Heart left ventricle (tissue), 16 donors: Measurements from ENCODE around the gene LMF2. TPM values are rescaled to one million over a fixed set of nuclear protein-coding genes. Genes with fewer than 3 reads are reported as not detected.

ENCODE experiments used
- ATAC-seq, 4 donors: fragments of 200-7000 bp; cut with Tn5 transposase; one replicate each; pipeline ENCODE4 v1.9.1; 2020 to 2022; ENCODE audit warnings: moderate library complexity in 4 of 4, mild to moderate bottlenecking in 3 of 4, moderate number of reproducible peaks in 1 of 4
- DNase-seq, 5 donors: peaks; one replicate each; pipeline ENCODE4 v3.0.0-alpha.2; 2020
- H3K27ac ChIP-seq, 12 donors: fragments of 200-600 bp; sonication (generic) in 4 of 12; one replicate each; pipeline versions ENCODE4 v1.5.0 to v1.8.0; 2016 to 2022; ENCODE audit warnings: mild to moderate bottlenecking in 2 of 12
- H3K27me3 ChIP-seq, 9 donors: fragments of 200-600 bp; sonication (generic) in 2 of 9; one replicate each; pipeline versions ENCODE4 v1.5.1 to v1.8.0; 2016 to 2022; ENCODE audit warnings: mild to moderate bottlenecking in 3 of 9
- H3K36me3 ChIP-seq, 9 donors: fragments of 200-600 bp; sonication (generic) in 2 of 9; one replicate each; pipeline versions ENCODE4 v1.5.0 to v1.8.0; 2018 to 2022; ENCODE audit warnings: mild to moderate bottlenecking in 2 of 9
- H3K4me1 ChIP-seq, 12 donors: fragments of 200-600 bp; sonication (generic) in 4 of 12; one replicate each; pipeline versions ENCODE4 v1.5.0 to v1.8.0; 2016 to 2022; ENCODE audit warnings: mild to moderate bottlenecking in 3 of 12
- H3K4me3 ChIP-seq, 12 donors: fragments of 200-600 bp; sonication (generic) in 4 of 12; one replicate each; pipeline versions ENCODE4 v1.5.0 to v1.8.0; 2017 to 2022; ENCODE audit warnings: mild to moderate bottlenecking in 9 of 12, moderate library complexity in 4 of 12
- H3K9me3 ChIP-seq, 12 donors: fragments of 200-600 bp; sonication (generic) in 4 of 12; one replicate each; pipeline versions ENCODE4 v1.5.0 to v1.8.0; 2016 to 2022; ENCODE audit warnings: mild to moderate bottlenecking in 1 of 12
- CTCF ChIP-seq, 12 donors: fragments of 200-600 bp; sonication (generic) in 4 of 12; IDR thresholded peaks; one replicate each; pipeline versions ENCODE4 v1.5.0 to v1.8.0; 2018 to 2022; ENCODE audit warnings: antibody characterized with exemption in 12 of 12, mild to moderate bottlenecking in 5 of 12
- POLR2A ChIP-seq, 2 donors: fragments of 450-650 bp; IDR thresholded peaks; one replicate each; pipeline ENCODE4 v1.6.1; 2017; ENCODE audit warnings: antibody characterized with exemption in 2 of 2, mild to moderate bottlenecking in 2 of 2, moderate library complexity in 2 of 2
- WGBS, 4 donors: extraction: QIAGEN DNeasy Blood & Tissue Kit in 2 of 4; methylation state at CpG; one replicate each; pipeline versions ENCODE4 v1.1.5 to v1.1.7; 2013 to 2018; 5-methylcytosine and 5-hydroxymethylcytosine counted together
- intact Hi-C, 10 donors: fragments of 100-400 bp; cut with DNase I; formaldehyde crosslinking; loops; one replicate each; pipeline versions ENCODE4 v1.11.1 to v1.14.2; 2022
- polyA plus RNA-seq, 2 donors: library from polyadenylated mRNA; stranded (reverse); fragments of 200-250 nt; gene quantifications; one replicate each; pipeline ENCODE4 v1.2.3, GENCODE V29; 2013
- total RNA-seq, 9 donors: library from RNA; depleted of rRNA in 2 of 9; stranded (reverse); fragments of >200 nt in 2 of 9; fragmentation: NEBNext Ultra II Directional in 3 of 9; extraction: Animal tissue kit (Norgen Biotek cat#: 25700) in 3 of 9; gene quantifications; one replicate each; pipeline versions ENCODE4 v1.1.0 to v1.2.4, GENCODE V29; 2016 to 2023
- donor health status: ischemic (EF 13 %, LVEDD 7.1; RV severe dilation, severe dysfunction).
- donor health status: healthy with polysubstance abuse.
- donor health status: DM: no; HTN: yes; CAD: no.
- donor health status: DM: no; HTN: no; CAD: no.
- donor health status: ischemic (EF 25% LVEDD 6.9; RV normal size, moderate dysfunction).
- donor health status: ischemic (EF 25% LVEDD 5.7; RV mildly dilated, moderate dysfunction).
- donor health status: healthy.
- donor health status: DM: yes; HTN: yes; CAD: no.
- donor health status: ischemic (EF 35%, LVEDD 5.7; RV mildly dilated, moderate dysfunction).
- donor health status: nonischemic (EF 11% LVEDD 7.7; RV severe dilation, severe dysfunction).
- donor health status: DM: yes; HTN: yes; CAD: no.
- donor health status: PGD.
- donor health status: ischemic (EF 29% LVEDD 5.4; RV normal size, mild dysfunction).
- donor health status: nonischemic (EF 23%, LVEDD 6.1; RV moderate dilation, normal function).

LMF2 gene
- total and polyA plus RNA-seq, 11 donors: 20.9 to 46.5 (median 32.1) TPM

GRCh38 chr22:50477923-50478322 is 29.6 kb downstream of the LMF2 start:
- H3K27ac ChIP-seq: no peak overlapping the region
- H3K9me3 ChIP-seq: no peaks in the 10 kb centered on the region
- TF ChIP-seq POLR2A (IDR thresholded peaks at IDR 0.05) (no peak), CTCF (IDR thresholded peaks at IDR 0.05) (no peak)
- intact Hi-C loops: no loop called here
- no peaks in the 10 kb centered on the region for H3K36me3 ChIP-seq
- DNase-seq: no peak
- peaks cover 21 to 41% (median 30%) of the 10 kb centered on the region in 9 donors for H3K27me3 ChIP-seq
- peaks cover 0 to 36% (median 21%) of the 10 kb centered on the region in 12 donors for H3K4me1 ChIP-seq
- H3K4me3 ChIP-seq: no peak overlapping the region
- WGBS, 4 donors: 84 to 93% (median 90%) methylated on average over 12 of the region's 12 CpGs
- ATAC-seq: no peak

- TF ChIP-seq CTCF (IDR thresholded peaks at IDR 0.05) (no peak), POLR2A (IDR thresholded peaks at IDR 0.05) (no peak)
- Histone ChIP-seq H3K27ac (no peak overlapping the region), H3K4me1 (peaks cover 0 to 40% (median 29%) of the 10 kb centered on the region in 12 donors), H3K9me3 (no peaks in the 10 kb centered on the region), H3K4me3 (no peak overlapping the region), H3K27me3 (peaks cover 11 to 30% (median 20%) of the 10 kb centered on the region in 9 donors), H3K36me3 (no peaks in the 10 kb centered on the region)
- intact Hi-C loops: no loop called here
- 71 to 85% (median 73%) methylated on average over 7 of the region's 7 CpGs for WGBS, 4 donors
- DNase-seq (no peak), ATAC-seq (no peak)
These were observed 30.6 kb downstream of the LMF2 start for GRCh38 chr22:50476868-50477267.

- peaks cover 0 to 42% (median 39%) of the 10 kb centered on the region in 12 donors for H3K4me1 ChIP-seq
- TF ChIP-seq POLR2A (IDR thresholded peaks at IDR 0.05): no peak
- TF ChIP-seq CTCF (IDR thresholded peaks at IDR 0.05): no peak
- ATAC-seq: no peak
- 89 to 96% (median 94%) methylated on average over 6 of the region's 6 CpGs for WGBS, 4 donors
- H3K27me3 ChIP-seq: peaks cover 0 to 18% (median 9%) of the 10 kb centered on the region in 9 donors
- DNase-seq: no peak
- intact Hi-C loops: loop anchor here in 1 of 10 donors (2.0 kb wide), 1 partner anchor 31 kb away; the partner anchor contains the start of gene LMF2
- H3K9me3 ChIP-seq: no peaks in the 10 kb centered on the region
- peak overlapping the region in 3 of 12 donors; percentile 83 to 87 (median 85) for H3K27ac ChIP-seq
- no peaks in the 10 kb centered on the region for H3K36me3 ChIP-seq
- H3K4me3 ChIP-seq: peak overlapping the region in 11 of 12 donors; percentile 41 to 93 (median 87)
These were observed 31.9 kb downstream of the LMF2 start for GRCh38 chr22:50475652-50476002.

- Histone ChIP-seq H3K27me3 (peaks cover 0 to 11% (median 3%) of the 10 kb centered on the region in 9 donors), H3K4me3 (peak within 1 kb of the TSS; percentile 78 to 93 (median 87)), H3K36me3 (no peaks in the 10 kb centered on the region), H3K9me3 (no peaks in the 10 kb centered on the region), H3K4me1 (peaks cover 0 to 48% (median 45%) of the 10 kb centered on the region in 12 donors), H3K27ac (peak within 1 kb of the TSS in 11 of 12 donors; percentile 23 to 87 (median 71))
- ATAC-seq (peak; percentile 97 to 99 (median 98)), DNase-seq (peak; percentile 93 to 97 (median 95))
- intact Hi-C loops: loop anchor here in 1 of 10 donors (2.0 kb wide), 1 partner anchor 32 kb away; the partner anchor contains the start of gene LMF2
- WGBS, 4 donors: 1 to 10% (median 2%) methylated on average over 13 to 97 of the region's 97 CpGs
- TF ChIP-seq POLR2A (IDR thresholded peaks at IDR 0.05) (peak; percentile 54 to 85), CTCF (IDR thresholded peaks at IDR 0.05) (no peak)
These were observed 32.5 kb downstream of the LMF2 start, which contains the start of gene SBF1 for GRCh38 chr22:50474710-50475651. Gene SBF1 (minus strand): TSS chr22:50475035. CDS start chr22:50474840, 195 bp downstream.
